Measurements from ENCODE around the gene UBA1.

UBA1 gene

DNA sequence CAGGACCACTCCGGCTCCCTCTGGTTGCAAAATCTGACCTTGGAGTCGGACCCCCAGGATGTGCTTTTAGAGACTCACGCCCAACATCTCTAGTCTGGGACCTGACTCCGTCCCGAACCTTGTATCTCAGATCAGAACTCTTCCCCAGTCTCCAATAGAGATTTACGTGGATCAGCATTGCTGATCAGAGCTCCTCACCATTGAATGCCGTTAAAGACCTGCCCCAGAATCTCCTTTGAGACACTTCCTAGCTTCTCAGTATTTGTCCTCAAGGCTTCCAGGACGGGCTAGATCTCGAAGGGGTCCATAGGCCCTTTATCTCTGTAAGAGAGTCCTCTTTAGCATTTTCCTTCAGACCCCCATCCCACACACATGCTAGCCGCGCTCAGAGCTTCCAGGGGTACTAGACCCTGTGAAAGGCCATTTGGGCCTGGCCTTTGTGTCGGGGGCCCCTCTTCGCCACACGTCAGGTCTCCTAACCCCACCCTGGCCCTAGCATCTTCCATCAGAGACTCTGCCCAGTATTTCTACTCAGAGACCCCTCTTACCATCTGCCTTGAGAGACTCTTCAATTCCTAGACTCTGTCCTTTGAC is 662 bp downstream of the UBA1 start:
- DNase-seq (ENCODE audit: low spot score): no peak
- peak overlapping the region; percentile 83 for H3K27ac ChIP-seq
- CTCF ChIA-PET: no interaction called here
- POLR2A ChIA-PET (ENCODE audit: low non-redundant PET): interaction anchor here (0.5 kb wide), 1 partner anchor 64 kb away, joined by 3 read pairs; no protein-coding TSS in a partner anchor
- TF ChIP-seq, protein P1, sequence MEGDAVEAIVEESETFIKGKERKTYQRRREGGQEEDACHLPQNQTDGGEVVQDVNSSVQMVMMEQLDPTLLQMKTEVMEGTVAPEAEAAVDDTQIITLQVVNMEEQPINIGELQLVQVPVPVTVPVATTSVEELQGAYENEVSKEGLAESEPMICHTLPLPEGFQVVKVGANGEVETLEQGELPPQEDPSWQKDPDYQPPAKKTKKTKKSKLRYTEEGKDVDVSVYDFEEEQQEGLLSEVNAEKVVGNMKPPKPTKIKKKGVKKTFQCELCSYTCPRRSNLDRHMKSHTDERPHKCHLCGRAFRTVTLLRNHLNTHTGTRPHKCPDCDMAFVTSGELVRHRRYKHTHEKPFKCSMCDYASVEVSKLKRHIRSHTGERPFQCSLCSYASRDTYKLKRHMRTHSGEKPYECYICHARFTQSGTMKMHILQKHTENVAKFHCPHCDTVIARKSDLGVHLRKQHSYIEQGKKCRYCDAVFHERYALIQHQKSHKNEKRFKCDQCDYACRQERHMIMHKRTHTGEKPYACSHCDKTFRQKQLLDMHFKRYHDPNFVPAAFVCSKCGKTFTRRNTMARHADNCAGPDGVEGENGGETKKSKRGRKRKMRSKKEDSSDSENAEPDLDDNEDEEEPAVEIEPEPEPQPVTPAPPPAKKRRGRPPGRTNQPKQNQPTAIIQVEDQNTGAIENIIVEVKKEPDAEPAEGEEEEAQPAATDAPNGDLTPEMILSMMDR (conservative IDR thresholded peaks at IDR 0.05; ENCODE audit: low read depth): no peak

DNA sequence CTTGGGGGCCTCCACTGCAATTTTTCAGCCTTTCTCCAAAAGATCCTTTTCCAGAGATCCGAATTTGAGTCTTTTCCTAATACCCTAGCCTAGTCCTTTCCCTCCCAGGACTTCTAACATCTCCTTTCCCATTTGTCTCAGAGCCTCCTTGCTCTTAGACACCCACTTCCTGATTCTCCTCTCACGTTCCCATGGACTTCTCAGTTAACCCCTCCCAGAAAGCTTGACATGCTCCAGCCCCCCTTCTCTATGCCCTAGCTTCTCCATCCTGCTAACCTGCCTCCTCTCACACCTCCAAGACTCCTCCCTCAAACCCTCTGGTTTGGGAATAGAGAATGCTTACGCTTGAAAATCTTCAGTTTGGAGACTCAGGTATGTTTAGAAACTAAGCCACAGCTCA is 2.5 kb downstream of the UBA1 start:
- TF ChIP-seq, protein P1 (conservative IDR thresholded peaks at IDR 0.05; ENCODE audit: low read depth): no peak
- ChIA-PET CTCF (no interaction called here), POLR2A (ENCODE audit: low non-redundant PET) (interaction anchor here (0.6 kb wide), 1 partner anchor 15 kb away, joined by 4 read pairs; no protein-coding TSS in a partner anchor)
- peak overlapping the region; percentile 83 for H3K27ac ChIP-seq
- DNase-seq (ENCODE audit: low spot score): no peak

DNA sequence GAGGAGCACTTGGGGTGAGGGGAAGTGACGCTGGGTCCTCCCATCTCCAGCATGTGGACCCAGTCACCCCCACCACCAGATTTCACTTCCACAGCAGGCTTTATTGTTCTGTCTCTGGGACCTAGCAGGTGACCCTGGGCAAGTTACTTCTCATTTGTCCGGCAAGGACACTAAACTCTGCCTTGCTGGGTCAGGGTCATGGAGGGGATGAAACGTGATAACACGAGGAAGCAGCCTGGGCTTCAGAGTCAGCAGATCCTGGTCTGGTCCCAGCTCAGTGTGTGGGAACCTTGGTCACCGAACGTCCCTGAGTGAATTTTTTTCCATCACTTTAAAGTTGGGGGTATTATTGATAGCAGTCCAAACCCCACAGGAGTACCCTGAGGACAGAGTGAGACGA is 3.9 kb downstream of the UBA1 start:
- DNase-seq (ENCODE audit: low spot score): no peak
- TF ChIP-seq, protein P1 (conservative IDR thresholded peaks at IDR 0.05; ENCODE audit: low read depth): no peak
- H3K27ac ChIP-seq: peak overlapping the region; percentile 46
- ChIA-PET CTCF (no interaction called here), POLR2A (ENCODE audit: low non-redundant PET) (no interaction called here)

DNA sequence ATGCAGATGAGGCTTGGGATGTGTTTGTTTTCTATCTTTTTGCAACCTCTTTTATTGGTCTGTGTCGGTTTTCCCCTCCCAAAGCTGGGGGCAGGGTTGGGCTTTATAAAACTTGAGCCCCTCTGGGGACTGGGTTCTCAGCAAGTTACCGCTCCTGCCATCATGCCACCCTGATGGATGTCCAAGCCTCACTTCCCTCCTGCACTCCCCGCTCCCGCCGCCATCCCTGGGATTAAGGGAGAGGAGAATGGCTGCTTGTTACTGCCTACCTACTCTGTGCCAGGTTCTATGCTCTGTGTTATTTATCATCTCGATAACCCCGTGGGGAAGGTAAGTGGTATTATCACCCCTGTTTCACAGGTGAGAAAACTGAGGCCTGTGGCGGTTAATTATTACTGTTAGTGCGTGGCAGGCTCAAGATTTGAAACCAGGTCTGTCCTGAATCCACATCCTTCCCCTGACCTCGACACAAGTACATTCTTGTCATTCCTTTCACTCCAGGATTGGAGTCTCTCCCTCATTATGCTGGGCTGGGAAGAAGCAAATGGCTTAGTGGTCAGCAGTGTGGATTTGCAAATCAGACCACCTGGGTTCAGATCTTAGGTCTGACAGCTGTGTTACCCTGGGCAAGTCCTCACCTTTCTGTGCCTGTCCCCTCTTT is 4.5 kb downstream of the UBA1 start:
- TF ChIP-seq, protein P1 (conservative IDR thresholded peaks at IDR 0.05; ENCODE audit: low read depth): no peak

DNA sequence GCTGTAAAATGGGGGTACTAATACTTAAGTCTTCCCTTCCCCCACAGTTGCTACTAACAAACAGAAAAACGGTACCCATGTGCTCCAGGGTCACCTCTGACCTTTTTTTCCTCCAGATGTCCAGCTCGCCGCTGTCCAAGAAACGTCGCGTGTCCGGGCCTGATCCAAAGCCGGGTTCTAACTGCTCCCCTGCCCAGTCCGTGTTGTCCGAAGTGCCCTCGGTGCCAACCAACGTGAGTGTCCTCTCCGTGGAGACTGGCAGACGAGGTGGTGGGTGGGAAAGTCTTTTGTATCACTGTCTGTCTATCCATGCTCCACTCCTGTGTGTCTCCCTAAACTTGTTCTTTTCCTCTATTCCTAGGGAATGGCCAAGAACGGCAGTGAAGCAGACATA is 5.1 kb downstream of the UBA1 start:
- CTCF ChIA-PET: no interaction called here
- no peak for DNase-seq (ENCODE audit: low spot score)
- TF ChIP-seq, protein P1 (conservative IDR thresholded peaks at IDR 0.05; ENCODE audit: low read depth): no peak
- POLR2A ChIA-PET (ENCODE audit: low non-redundant PET): interaction anchor here (0.6 kb wide), 1 partner anchor 286 kb away, joined by 5 read pairs; no protein-coding TSS in a partner anchor
- peak overlapping the region; percentile 68 for H3K27ac ChIP-seq

More for the DNA sequence above, 4.5 kb downstream of the UBA1 start:
- CTCF ChIA-PET: no interaction called here
- POLR2A ChIA-PET (ENCODE audit: low non-redundant PET): no interaction called here
- no peak for DNase-seq (ENCODE audit: low spot score)
- H3K27ac ChIP-seq: peak overlapping the region; percentile 68

DNA sequence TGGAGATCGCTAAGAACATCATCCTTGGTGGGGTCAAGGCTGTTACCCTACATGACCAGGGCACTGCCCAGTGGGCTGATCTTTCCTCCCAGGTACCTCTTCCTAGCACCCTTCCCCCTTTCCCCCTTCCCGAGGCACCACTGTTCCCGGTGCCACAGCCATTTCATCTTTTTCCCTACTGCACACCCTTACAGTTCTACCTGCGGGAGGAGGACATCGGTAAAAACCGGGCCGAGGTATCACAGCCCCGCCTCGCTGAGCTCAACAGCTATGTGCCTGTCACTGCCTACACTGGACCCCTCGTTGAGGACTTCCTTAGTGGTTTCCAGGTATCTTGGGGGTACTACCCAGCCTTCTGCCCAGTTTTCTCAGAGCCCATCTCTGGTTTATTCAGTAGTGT is 5.7 kb downstream of the UBA1 start:
- peak overlapping the region; percentile 68 for H3K27ac ChIP-seq
- no peak for DNase-seq (ENCODE audit: low spot score)
- POLR2A ChIA-PET (ENCODE audit: low non-redundant PET): interaction anchor here (0.6 kb wide), 1 partner anchor 286 kb away, joined by 5 read pairs; no protein-coding TSS in a partner anchor
- TF ChIP-seq, protein P1 (conservative IDR thresholded peaks at IDR 0.05; ENCODE audit: low read depth): no peak
- CTCF ChIA-PET: no interaction called here

Data from RWPE1 (cell line).